OCI-LY1 (cell line): ENCODE data around the gene GLI2.

Experiments used
- H2AFZ ChIP-seq: fragments of 200-600 bp; sonication (generic), shearing (Covaris generic); 2 replicates; pipeline ENCODE4 v1.6.0; 2014; ENCODE audit warnings: antibody characterized with exemption, mild to moderate bottlenecking, low read length
- H3F3A ChIP-seq: fragments of 200-600 bp; sonication (generic), shearing (Covaris generic); 2 replicates; pipeline ENCODE4 v1.6.0; 2014; ENCODE audit warnings: mild to moderate bottlenecking, antibody characterized with exemption, low read length, moderate library complexity; ENCODE audit not compliant: insufficient read depth
- H3K27ac ChIP-seq: fragments of 200-600 bp; sonication (generic); 2 replicates; pipeline ENCODE4 v1.5.1; 2014; ENCODE audit warnings: low read length, mixed run types, mild to moderate bottlenecking, low read depth; ENCODE audit not compliant: poor library complexity, severe bottlenecking
- H3K27me3 ChIP-seq: fragments of 200-600 bp; sonication (generic); 2 replicates; pipeline ENCODE4 v1.6.0; 2014; ENCODE audit warnings: antibody characterized with exemption, mild to moderate bottlenecking, low read length, moderate library complexity; ENCODE audit not compliant: insufficient read depth
- H3K36me3 ChIP-seq: fragments of 200-600 bp; sonication (generic); 2 replicates; pipeline ENCODE4 v1.6.1; 2014; ENCODE audit warnings: mild to moderate bottlenecking, antibody characterized with exemption, low read length, moderate library complexity, mixed read lengths; ENCODE audit not compliant: insufficient read depth
- H3K4me1 ChIP-seq: fragments of 200-600 bp; sonication (generic); 2 replicates; pipeline ENCODE4 v1.5.1; 2014; ENCODE audit warnings: mild to moderate bottlenecking, low read length, moderate library complexity; ENCODE audit not compliant: insufficient read depth, severe bottlenecking
- H3K4me2 ChIP-seq: fragments of 200-600 bp; sonication (generic), shearing (Covaris generic); 2 replicates; pipeline ENCODE4 v1.6.1; 2014; ENCODE audit warnings: low read length
- H3K4me3 ChIP-seq: fragments of 200-600 bp; sonication (generic); 2 replicates; pipeline ENCODE4 v1.5.1; 2014; ENCODE audit warnings: low read length, low read depth, mild to moderate bottlenecking, mixed read lengths; ENCODE audit not compliant: poor library complexity, severe bottlenecking
- H3K79me2 ChIP-seq: fragments of 200-600 bp; shearing (Covaris generic); 2 replicates; pipeline ENCODE4 v1.6.1; 2016; ENCODE audit warnings: mixed run types, low read length, mixed read lengths; ENCODE audit not compliant: insufficient read depth
- H3K9ac ChIP-seq: fragments of 200-600 bp; sonication (generic), shearing (Covaris generic); 2 replicates; pipeline ENCODE4 v1.6.1; 2014; ENCODE audit warnings: mild to moderate bottlenecking, low read length, mixed read lengths
- H3K9me2 ChIP-seq: fragments of 200-600 bp; sonication (generic), shearing (Covaris generic); 2 replicates; pipeline ENCODE4 v1.6.1; 2014; ENCODE audit warnings: low read depth, mild to moderate bottlenecking, low read length, mixed read lengths
- H3K9me3 ChIP-seq: fragments of 200-600 bp; shearing (Covaris generic); 2 replicates; pipeline ENCODE4 v1.6.1; 2014; ENCODE audit warnings: low read length, mixed read lengths
- H4K20me1 ChIP-seq: fragments of 200-600 bp; sonication (generic), shearing (Covaris generic); 2 replicates; pipeline ENCODE4 v1.6.0; 2016; ENCODE audit warnings: mild to moderate bottlenecking, low read length; ENCODE audit not compliant: insufficient read depth
- EZH2 ChIP-seq: fragments of 200-600 bp; sonication (generic), shearing (Covaris generic); IDR thresholded peaks from 2 replicates; pipeline ENCODE4 v1.8.0; 2017; ENCODE audit warnings: borderline replicate concordance, mixed run types, mild to moderate bottlenecking, antibody characterized with exemption, low read length, moderate library complexity, mixed read lengths
- TF ChIP-seq, protein P1 (sequence below): fragments of 200-600 bp; sonication (generic), shearing (Covaris generic); IDR thresholded peaks from 2 replicates; pipeline ENCODE4 v1.5.1; 2017; ENCODE audit warnings: mild to moderate bottlenecking, antibody characterized with exemption, low read length, moderate library complexity, mixed read lengths

Gene GLI2

DNA sequence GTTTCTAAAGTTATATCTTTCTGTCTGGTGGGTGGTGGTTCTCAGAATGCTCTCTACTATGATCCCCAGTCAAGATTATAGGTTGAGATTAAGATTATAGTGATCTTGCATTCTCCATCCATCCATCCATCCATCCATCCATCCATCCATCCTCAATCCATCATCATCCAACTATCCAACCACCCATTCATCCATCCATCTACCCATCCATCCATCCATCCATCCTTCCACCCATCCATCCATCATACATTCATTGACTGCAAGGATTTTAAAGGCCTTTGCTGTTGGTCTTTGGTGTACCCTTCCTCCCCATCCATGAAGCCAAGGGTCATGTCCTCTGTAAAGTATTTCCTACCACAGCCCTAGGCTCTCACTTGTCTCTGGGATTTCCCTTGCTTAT, 13.1 kb downstream of the GLI2 start:
- H3K79me2 ChIP-seq = no peaks in the 10 kb centered on the region
- no peaks in the 10 kb centered on the region for H3K27me3 ChIP-seq
- no peak overlapping the region for H3K27ac ChIP-seq
- no peaks in the 10 kb centered on the region for H3K9me3 ChIP-seq
- no peak overlapping the region for H3K4me2 ChIP-seq
- no peaks in the 10 kb centered on the region for H3K9me2 ChIP-seq
- no peak overlapping the region for H2AFZ ChIP-seq
- H3K4me3 ChIP-seq = no peak overlapping the region
- H3K4me1 ChIP-seq = no peaks in the 10 kb centered on the region
- H3K9ac ChIP-seq = no peak overlapping the region
- H3K36me3 ChIP-seq = no peaks in the 10 kb centered on the region
- no peaks in the 10 kb centered on the region for H4K20me1 ChIP-seq
- no peak for TF ChIP-seq EZH2
- TF ChIP-seq, protein P1, sequence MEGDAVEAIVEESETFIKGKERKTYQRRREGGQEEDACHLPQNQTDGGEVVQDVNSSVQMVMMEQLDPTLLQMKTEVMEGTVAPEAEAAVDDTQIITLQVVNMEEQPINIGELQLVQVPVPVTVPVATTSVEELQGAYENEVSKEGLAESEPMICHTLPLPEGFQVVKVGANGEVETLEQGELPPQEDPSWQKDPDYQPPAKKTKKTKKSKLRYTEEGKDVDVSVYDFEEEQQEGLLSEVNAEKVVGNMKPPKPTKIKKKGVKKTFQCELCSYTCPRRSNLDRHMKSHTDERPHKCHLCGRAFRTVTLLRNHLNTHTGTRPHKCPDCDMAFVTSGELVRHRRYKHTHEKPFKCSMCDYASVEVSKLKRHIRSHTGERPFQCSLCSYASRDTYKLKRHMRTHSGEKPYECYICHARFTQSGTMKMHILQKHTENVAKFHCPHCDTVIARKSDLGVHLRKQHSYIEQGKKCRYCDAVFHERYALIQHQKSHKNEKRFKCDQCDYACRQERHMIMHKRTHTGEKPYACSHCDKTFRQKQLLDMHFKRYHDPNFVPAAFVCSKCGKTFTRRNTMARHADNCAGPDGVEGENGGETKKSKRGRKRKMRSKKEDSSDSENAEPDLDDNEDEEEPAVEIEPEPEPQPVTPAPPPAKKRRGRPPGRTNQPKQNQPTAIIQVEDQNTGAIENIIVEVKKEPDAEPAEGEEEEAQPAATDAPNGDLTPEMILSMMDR = no peak
- H3F3A ChIP-seq = no peaks in the 10 kb centered on the region

DNA sequence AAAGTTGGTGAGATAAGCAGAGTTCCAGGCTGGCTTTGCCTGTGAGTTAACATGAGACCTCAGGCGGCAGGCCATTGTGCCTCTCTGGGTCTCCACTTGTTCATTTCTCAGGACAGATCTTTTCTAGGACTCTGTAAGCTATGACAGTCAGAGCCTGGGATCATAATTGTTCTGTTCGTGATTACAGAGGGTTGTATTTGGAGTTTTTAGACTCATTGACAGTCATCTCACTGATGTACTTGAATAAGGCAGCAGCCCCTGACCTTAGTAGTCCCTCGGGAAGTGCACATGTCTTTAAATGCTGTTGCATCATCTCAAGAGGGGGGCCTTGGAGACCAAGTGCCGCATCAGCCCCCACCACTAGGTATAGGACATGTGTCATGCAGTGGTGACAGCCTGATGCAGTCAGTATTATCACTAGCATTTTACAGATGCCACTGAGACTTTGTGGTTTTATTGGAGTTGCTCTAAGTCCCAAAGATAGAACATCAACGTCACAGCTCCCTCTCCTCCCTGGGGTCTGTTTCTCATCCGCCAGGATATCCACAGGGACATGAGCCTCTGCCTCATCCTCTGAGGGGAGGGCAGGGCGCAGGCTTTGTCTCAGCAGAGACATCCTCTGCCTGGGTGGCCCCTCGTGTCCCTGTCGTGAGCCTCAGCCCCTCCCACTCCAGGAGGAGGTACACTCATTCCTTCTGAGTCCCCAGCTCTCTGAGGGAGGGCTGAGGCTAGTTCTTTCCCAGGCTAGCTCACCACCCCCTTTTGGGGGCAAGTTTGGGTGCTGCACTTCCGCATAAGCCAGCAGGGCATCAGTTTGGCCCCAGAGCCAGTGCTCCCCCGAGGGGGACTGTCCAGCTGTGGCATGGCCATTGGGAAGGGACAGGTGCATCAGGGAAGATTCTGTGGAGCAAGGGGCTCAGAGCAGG, 14.1 kb downstream of the GLI2 start:
- H2AFZ ChIP-seq = no peak overlapping the region
- TF ChIP-seq, protein P1 = no peak
- no peak for TF ChIP-seq EZH2
- no peaks in the 10 kb centered on the region for H3K9me3 ChIP-seq
- H3K36me3 ChIP-seq = no peaks in the 10 kb centered on the region
- H3F3A ChIP-seq = no peaks in the 10 kb centered on the region
- no peak overlapping the region for H3K4me3 ChIP-seq
- no peaks in the 10 kb centered on the region for H3K9me2 ChIP-seq
- no peaks in the 10 kb centered on the region for H3K4me1 ChIP-seq
- no peaks in the 10 kb centered on the region for H3K27me3 ChIP-seq
- H4K20me1 ChIP-seq = no peaks in the 10 kb centered on the region
- H3K4me2 ChIP-seq = no peak overlapping the region
- no peak overlapping the region for H3K9ac ChIP-seq
- no peaks in the 10 kb centered on the region for H3K79me2 ChIP-seq
- H3K27ac ChIP-seq = no peak overlapping the region

GRCh38 chr2:120750488-120751210, 15.0 kb downstream of the GLI2 start:
- Histone ChIP-seq H2AFZ (no peak overlapping the region), H3K36me3 (no peaks in the 10 kb centered on the region), H4K20me1 (no peaks in the 10 kb centered on the region), H3F3A (no peaks in the 10 kb centered on the region), H3K4me1 (no peaks in the 10 kb centered on the region), H3K9me2 (no peaks in the 10 kb centered on the region), H3K9me3 (no peaks in the 10 kb centered on the region), H3K27ac (no peak overlapping the region), H3K79me2 (no peaks in the 10 kb centered on the region), H3K9ac (no peak overlapping the region), H3K4me3 (no peak overlapping the region), H3K27me3 (no peaks in the 10 kb centered on the region), H3K4me2 (no peak overlapping the region)
- TF ChIP-seq, protein P1 = no peak
- TF ChIP-seq EZH2 = no peak
